Dermis blood vessel endothelial cell (primary cell): ENCODE results near the gene BFSP1. TPM values are rescaled to one million over a fixed set of nuclear protein-coding genes. Genes with fewer than 3 reads are reported as not detected.
A peak's percentile ranks its signal among the peaks of the same experiment; 100 is the strongest.

Experiments
- DNase-seq: peaks from one replicate; pipeline ENCODE4 v3.0.0; 2010
- total RNA-seq: library from RNA; depleted of rRNA; stranded (reverse); fragments of >200 nt; gene quantifications from 2 replicates; pipeline ENCODE4 v1.2.3, GENCODE V29; 2014

BFSP1 gene
- total RNA-seq, 1 donor from 2014 or later: 1.9 TPM

DNA sequence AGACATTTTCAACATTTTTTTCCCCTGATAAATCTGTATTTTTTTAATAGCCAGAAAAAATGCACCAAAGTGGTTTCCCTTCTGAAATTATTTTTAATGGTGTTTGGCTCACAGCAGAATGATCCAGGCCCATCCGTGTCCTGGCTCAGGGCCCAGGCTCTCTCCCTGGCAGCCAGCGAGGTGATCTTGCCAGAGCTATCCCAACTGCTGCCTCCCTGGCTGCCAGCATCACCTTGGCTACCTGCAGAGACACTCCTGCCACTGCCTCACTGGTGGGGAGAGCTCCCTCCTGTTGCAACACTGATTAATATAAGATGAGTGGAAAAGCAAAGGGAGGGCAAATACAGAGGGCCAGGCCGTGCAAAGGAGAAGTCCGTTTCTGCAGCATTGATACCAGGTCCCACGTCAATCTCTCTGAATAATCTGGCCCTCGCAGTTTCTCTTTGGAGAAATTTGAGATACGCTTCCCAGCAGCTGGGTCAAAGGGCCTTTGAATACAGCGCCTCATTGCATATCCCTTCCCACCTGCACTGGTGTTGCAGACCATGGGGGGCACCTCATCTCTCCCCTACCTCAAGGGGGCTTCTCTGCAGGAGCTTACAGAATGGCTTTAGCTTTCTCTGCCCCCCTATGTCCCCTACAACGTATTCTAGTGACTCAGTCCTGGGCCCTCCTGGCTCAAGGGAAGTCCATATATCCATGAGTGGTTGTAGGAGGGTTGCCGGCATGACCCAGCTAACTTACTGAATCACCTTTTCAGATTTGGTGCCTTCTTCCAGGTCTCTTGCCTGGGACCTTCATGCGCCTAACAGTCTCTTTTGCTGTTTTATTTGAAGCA lies 25.9 kb upstream of the BFSP1 start:
- DNase-seq: peak; percentile 65

DNA sequence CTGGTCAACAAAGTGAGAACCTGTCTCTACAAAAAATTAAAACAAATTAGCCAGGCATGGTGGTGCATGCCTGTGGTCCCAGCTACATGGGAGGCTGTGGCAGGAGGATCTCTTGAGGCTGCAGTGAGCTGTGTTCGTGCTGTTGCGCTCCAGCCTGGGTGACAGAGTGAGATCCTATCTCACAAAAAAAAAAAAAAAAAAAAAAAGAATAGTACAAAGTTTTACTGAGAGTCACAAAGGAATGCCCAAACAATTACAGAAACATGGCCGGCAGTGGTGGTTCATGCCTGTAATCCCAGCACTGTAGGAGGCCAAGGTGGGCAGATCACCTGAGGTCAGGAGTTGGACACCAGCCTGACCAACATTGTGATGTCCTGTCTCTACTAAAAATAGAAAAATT lies 23.9 kb upstream of the BFSP1 start:
- no peak for DNase-seq

GRCh38 chr20:17549131-17549530 lies 18.0 kb upstream of the BFSP1 start:
- no peak for DNase-seq

DNA sequence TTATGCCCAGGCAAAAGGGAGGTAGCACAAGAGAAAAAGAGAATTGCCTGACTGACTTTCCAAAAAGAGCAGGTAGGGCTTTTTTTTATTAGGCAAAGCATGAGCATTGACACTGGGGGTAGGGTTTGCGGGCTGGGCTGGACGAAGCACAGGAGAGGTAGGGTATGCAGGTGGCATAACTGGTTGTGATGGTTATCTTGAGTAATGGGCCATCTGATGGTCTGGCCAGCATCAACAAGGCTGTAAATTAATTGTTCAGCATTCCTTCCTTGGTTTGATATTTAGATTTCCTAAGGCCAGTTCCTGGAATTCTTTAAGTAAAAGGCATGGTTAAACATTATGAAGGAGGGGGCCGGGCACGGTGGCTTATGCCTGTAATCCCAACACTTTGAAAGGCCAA lies 13.9 kb upstream of the BFSP1 start:
- DNase-seq: no peak

DNA sequence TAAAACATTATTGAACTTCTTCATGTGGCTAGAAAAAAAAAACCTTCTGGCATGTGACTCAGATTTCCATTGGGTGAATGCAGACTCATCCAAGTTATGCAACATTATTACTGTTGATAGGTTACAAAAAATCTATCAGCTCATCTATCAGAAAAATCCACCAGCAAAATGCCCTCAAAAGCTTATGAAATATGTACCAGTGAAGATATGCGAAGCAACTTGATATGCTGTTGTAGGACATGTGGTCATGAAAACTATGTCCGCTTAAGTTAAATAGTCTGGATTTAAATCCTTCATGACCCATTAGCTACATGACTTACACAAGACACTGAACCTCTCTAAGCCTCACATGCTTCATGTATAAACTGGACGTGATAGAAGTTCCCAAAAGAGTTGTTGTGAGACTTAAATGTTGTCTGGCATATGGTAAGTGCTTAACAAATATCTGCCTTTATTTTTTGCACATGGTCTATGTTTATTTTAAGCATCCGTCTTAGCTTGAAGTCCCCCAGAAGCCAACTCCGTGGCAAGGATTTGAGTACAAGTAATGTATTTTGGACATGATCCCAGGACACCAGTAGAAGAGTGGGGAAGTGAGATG lies 12.5 kb upstream of the BFSP1 start:
- DNase-seq: no peak

GRCh38 chr20:17542993-17543412 lies 11.8 kb upstream of the BFSP1 start:
- DNase-seq: no peak

DNA sequence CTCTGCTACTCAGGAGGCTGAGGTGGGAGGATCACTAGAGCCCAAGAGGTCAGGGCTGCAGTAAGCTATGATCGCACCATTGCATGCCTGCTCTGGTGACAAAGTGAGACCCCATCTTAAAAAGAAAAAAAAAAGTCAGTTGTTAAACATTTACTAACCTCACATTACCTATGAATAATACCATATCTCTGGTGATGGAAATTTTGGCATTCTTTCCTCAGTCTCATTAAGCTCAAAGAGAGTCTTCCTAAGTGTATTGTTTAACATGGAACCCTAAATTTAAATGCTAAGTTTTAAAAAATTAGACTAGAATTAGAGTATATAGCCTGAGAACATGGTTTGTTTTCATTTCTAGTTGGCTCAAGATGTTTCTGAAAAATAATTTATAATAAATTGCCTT lies 11.3 kb upstream of the BFSP1 start:
- DNase-seq: no peak

- DNase-seq: no peak
Observed at GRCh38 chr20:17541996-17542395, 10.8 kb upstream of the BFSP1 start.

GRCh38 chr20:17541596-17541995 lies 10.4 kb upstream of the BFSP1 start:
- DNase-seq: no peak

GRCh38 chr20:17538517-17539170 lies 7.5 kb upstream of the BFSP1 start:
- DNase-seq: peak; percentile 23

- no peak for DNase-seq
Observed at GRCh38 chr20:17537959-17538358, 6.8 kb upstream of the BFSP1 start.

DNA sequence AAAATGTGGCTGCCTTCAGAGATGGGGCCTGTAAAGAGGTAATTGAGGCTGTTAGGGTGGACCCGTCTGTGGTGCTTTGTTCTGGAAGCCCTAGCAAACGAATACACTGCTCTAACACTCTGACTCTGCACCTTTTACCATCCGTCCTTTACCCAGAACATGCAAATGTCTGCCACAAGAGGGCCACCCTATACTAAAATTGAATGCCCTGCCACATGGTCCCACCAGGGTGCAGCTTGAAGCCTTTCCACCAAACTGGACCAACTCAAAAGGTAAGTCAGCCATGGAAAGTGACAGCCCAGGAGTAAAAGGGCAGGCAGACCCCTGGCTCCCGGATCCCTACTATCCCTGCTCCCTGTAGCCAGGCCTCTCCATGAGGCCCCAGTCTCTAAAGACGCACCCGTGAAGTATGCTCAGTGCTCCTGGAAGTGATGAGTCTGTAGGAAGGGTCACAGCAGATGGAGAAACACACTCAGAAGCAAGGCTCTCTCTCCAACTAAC lies 5.8 kb upstream of the BFSP1 start:
- DNase-seq: peak; percentile 89

GRCh38 chr20:17534077-17534476 lies 2.9 kb upstream of the BFSP1 start:
- no peak for DNase-seq

- DNase-seq: peak; percentile 52
Observed at GRCh38 chr20:17533396-17533795, 2.2 kb upstream of the BFSP1 start.

- no peak for DNase-seq
Observed at GRCh38 chr20:17531665-17532025, 466 bp upstream of the BFSP1 start.

GRCh38 chr20:17530153-17530552 lies 1.0 kb downstream of the BFSP1 start:
- no peak for DNase-seq

DNA sequence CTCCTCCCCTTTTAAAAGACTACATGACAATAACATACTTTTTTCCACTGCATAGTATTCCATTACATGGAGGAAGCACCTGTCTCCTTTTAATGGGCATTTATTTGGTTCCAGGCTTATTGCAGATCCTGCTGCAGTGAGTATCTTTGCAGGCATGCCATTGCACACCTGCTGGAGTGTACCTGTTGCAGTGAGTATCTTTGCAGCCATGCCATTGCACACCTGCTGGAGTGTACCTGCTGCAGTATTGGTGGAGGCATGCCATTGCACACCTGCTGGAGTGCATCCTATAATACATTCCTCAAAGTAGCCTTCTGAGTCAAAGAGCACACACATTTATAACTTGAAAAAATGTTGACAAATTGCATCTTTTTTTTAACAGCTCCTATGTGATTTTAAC lies 1.6 kb downstream of the BFSP1 start:
- DNase-seq: no peak

DNA sequence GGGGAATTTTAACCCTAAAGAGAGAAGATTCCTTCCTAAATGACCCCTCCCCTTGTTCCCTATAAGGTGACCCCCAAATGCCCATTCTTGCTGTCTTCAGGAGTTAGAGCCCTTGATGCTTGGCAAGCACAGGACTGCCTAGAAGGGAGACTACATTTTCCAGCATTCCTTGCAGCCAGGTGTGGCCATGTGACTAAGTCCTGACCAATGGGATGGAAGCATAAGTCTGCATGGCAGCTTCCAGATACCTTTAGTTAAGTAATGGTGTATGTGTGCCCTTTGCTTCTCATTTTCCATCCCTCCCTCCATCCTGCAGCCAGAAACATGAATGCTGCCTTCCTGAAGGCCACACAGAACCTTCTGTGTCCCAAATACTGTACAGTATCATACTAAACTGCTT lies 5.5 kb downstream of the BFSP1 start:
- DNase-seq: peak; percentile 61

- DNase-seq: no peak
Observed at GRCh38 chr20:17525132-17525531, 6.0 kb downstream of the BFSP1 start.

DNA sequence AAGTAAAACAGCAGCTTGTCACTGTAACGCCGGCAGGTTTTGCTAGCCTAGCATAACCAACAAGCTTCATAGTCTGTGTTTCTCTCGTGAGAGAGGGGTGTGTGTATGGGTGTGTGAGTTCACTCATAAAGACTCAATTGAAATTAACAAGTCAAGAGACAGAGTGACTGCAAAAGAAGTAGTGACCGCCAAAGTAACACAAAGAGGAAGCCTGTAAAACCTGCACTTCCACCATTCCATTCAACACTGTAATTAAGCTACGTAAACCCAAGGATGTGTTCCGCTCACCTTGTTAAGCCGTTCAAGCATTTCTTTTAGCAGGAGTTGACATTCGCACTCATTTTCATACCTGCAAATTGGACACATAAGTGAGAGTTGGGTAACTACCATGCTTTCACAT lies 6.6 kb downstream of the BFSP1 start:
- no peak for DNase-seq

DNA sequence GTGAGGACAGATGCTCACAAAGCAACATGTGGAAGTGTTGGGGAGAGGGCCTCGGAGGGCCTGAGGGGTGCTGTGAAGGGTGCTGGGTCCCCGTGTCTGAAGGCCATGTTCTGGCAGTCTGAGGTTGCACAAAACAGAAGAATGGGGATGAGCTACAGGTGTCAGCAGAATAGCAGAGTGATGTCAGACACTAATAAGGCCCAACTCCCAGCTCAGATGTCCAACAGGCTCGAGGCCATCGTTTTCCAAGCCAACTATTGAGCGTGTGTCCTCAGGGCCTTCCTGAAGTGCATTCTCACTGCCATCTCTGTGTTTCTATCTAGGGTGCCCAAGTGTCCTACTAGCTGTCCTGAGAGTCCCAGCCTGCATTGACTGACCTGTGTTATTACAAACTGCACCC lies 7.9 kb downstream of the BFSP1 start:
- no peak for DNase-seq

DNA sequence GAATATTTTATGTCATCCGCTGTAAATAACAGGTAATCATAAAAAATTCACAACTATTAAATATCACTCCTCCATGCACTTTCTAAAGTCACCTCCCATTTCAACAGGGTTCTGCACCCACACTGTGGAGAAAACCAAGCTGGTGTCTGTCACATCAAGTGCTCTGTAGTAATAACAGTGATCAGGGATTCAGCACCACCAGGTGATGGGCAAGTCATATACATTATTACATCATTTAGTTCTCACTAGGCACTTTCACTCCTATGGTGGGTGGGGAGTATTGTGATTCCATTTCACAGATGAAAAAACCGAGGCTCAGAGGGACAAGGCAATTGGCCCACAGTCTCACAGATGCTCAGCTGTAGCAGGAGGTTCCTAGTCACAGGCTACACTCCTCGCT lies 8.7 kb downstream of the BFSP1 start:
- no peak for DNase-seq

DNA sequence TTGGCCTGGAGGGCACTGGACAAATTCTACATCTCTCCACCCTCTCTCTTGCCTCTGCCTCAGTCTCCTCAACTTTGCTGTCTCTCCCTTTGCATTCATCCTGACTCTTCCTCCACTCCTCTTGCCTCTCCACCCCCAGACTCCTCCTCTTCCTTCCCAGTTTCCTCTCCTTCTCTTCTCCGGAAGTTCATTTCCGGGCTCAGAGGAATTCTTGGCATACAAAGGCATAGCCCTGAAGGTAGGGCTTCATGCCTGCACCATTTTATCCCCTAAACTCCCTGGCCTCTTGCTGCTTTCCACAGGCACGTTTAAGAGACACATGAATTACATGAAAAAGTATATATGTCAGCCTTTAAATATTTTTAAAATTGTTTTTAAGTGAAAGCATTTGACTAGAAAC lies 10.6 kb downstream of the BFSP1 start:
- peak; percentile 62 for DNase-seq
